Caki2 (cell line): ENCODE data around the gene ALPG. TPM values are rescaled to one million over a fixed set of nuclear protein-coding genes. Genes with fewer than 3 reads are reported as not detected.

ENCODE experiments used
- DNase-seq: peaks from one replicate; pipeline ENCODE4 v3.0.0-alpha.2; 2015; ENCODE audit warnings: low read depth
- in situ Hi-C: cut with HindIII; loops from 2 replicates; pipeline ENCODE4 v1.10.0; 2016; ENCODE audit warnings: low sequenced_read_pairs, low pct_unique_long_range_greater_than_20kb, mixed read lengths
- total RNA-seq: library from RNA; depleted of rRNA; stranded (reverse); fragments of >200 nt; shearing (Covaris generic); gene quantifications from 2 replicates; pipeline ENCODE4 v1.2.3, GENCODE V29; 2014; ENCODE audit warnings: low replicate concordance; rRNA removed

Gene ALPG
- total RNA-seq, 1 experiment from 2014 or later: not detected

- no peak for DNase-seq
- in situ Hi-C loops: no loop called here
Observed at GRCh38 chr2:232460171-232460570, 53.5 kb downstream of the ALPG start.

Other genes starting within 250 kb of the ALPG start
- gene ALPP, start 28.1 kb upstream of the ALPG start, total RNA-seq: not detected in 2 replicates
- gene ALPI, start 49.3 kb downstream of the ALPG start, total RNA-seq: not detected in 2 replicates
- gene ECEL1, start 81.0 kb downstream of the ALPG start, total RNA-seq: 1.0 TPM in 1 of 2 replicates, not detected in the other
- gene PRSS56, start 113.5 kb downstream of the ALPG start, total RNA-seq: not detected in 2 replicates
- not detected in 2 replicates for gene CHRND, start 119.3 kb downstream of the ALPG start, total RNA-seq
- gene CHRNG, start 132.8 kb downstream of the ALPG start, total RNA-seq: not detected in 2 replicates
- gene TIGD1, start 143.7 kb downstream of the ALPG start, total RNA-seq: 1.6 and 2.2 TPM in 2 replicates
- 74.2 and 146 TPM in 2 replicates for gene EIF4E2, start 143.8 kb downstream of the ALPG start, total RNA-seq
- 0.57 TPM in 1 of 2 replicates, not detected in the other for gene EFHD1, start 226.8 kb downstream of the ALPG start, total RNA-seq